Coronary artery (tissue), 2 donors: ENCODE data around the gene ANKRD33.

ENCODE experiments used
- DNase-seq: peaks from one replicate; pipeline ENCODE4 v3.0.0-alpha.2; 2017; ENCODE audit warnings: low spot score
- H3K27ac ChIP-seq, 2 donors: fragments of 200-600 bp; sonication (generic); one replicate each; pipeline ENCODE4 v1.5.1; 2016 to 2019
- H3K4me3 ChIP-seq: fragments of 200-600 bp; sonication (generic); 2 replicates; pipeline ENCODE4 v1.5.1; 2016; ENCODE audit warnings: mild to moderate bottlenecking, moderate library complexity
- TF ChIP-seq, protein P1 (sequence below): fragments of 200-600 bp; sonication (generic); IDR thresholded peaks from one replicate; pipeline ENCODE4 v1.5.1; 2019; ENCODE audit warnings: antibody characterized with exemption

ANKRD33 gene

DNA sequence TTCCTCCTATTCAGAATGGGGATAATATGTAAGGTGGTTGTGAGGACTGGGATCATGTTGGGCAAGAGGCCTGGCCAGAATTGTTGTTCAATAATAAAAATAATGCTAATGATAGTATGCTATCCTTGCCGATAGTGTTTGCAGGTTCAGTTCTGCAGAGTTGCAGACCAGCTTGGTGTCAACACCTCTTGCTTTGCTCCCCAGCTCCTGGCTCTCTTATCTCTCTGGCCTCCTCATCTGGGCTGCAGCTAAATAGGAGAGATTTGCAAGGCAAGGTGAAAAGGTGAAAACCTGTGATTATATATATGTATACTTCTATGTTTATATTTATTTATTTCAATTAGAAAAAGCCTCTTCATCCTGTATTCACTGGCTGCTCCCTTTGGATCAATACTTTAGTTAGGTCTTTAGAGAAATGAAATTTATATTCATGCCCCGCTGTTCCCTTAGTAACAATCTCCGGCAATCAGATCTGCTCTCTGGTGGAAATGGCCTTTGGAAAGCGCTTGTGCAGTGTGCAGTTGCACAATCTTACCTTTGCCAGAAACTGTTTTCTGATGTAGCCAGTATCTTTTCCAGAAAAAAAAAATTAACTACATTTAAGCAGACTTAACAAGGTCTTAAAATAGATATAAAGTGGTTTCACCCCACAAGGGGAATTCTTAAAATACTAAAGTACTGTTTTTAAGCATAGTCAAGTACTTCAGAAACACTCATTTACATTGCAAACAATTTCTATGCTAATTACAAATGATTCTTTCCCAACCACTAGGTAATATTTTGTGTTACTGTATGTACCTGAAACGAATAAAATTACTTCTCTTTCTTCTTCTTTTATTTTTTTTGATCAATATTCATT lies 44.5 kb downstream of the ANKRD33 start:
- TF ChIP-seq, protein P1, sequence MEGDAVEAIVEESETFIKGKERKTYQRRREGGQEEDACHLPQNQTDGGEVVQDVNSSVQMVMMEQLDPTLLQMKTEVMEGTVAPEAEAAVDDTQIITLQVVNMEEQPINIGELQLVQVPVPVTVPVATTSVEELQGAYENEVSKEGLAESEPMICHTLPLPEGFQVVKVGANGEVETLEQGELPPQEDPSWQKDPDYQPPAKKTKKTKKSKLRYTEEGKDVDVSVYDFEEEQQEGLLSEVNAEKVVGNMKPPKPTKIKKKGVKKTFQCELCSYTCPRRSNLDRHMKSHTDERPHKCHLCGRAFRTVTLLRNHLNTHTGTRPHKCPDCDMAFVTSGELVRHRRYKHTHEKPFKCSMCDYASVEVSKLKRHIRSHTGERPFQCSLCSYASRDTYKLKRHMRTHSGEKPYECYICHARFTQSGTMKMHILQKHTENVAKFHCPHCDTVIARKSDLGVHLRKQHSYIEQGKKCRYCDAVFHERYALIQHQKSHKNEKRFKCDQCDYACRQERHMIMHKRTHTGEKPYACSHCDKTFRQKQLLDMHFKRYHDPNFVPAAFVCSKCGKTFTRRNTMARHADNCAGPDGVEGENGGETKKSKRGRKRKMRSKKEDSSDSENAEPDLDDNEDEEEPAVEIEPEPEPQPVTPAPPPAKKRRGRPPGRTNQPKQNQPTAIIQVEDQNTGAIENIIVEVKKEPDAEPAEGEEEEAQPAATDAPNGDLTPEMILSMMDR: no peak
- DNase-seq: no peak
- Histone ChIP-seq H3K4me3 (no peak overlapping the region), H3K27ac (no peak overlapping the region)

DNA sequence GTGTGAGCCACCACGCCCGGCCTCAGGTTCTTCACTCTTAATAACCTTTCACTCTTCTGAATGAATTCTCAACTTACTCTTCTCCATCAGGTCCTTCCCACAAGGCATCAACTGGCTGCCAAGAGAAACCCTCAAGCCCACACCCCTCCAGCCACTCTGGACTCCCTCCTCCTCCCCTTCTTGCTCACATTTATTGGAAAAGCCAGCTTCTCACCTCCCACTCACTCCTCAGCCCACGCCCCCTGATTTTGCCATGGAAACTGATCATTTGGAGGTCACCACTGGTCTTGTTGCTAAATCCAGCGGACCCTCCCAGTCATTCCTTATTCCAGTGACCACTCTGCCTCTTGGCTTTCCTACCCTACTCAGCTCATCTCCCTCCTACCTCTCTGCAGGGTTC lies 46.2 kb downstream of the ANKRD33 start:
- Histone ChIP-seq H3K4me3 (no peak overlapping the region), H3K27ac (no peak overlapping the region)
- TF ChIP-seq, protein P1: no peak
- no peak for DNase-seq

DNA sequence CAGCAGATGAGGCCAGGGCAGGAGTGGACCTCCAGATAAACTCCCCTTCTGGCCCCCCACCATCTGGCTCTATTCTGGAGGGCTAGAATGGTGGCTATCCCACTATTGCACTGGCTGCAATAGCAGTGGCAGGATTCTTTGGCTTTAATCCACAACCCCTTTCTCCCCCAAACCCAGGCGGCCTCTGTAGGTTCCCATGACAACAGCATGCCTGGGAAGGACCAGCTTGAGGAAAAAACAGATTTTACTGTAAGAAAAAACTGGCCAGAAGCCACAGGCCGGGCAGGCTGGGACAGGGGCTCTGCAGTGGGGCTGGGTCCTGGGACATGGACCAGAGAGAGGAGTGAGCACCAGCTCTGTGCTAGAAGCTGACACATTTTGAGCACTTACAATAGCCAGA lies 50.0 kb downstream of the ANKRD33 start:
- DNase-seq: peak; percentile 33
- no peak overlapping the region for H3K4me3 ChIP-seq
- no peak overlapping the region for H3K27ac ChIP-seq
- TF ChIP-seq, protein P1: no peak

DNA sequence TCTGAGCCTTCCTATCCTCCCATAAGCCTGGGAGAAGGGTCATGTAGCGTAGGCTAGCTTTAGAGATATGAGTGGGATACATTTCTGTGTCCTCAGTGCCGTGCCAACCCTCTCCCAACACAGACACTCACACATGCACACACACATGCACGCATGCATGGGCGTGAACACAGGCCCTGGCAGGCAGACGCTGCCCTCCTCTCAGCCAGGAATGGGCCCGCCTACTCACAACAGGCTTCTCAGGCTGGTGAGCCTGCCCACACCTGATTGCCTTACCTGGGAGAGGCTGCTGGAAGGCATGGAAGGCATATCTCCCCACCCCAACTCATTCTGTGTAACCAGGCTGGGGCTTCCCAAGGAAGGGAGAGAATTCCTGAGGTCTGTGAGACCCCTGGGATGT lies 50.8 kb downstream of the ANKRD33 start:
- Histone ChIP-seq H3K27ac (no peak overlapping the region), H3K4me3 (no peak overlapping the region)
- DNase-seq: peak; percentile 28
- TF ChIP-seq, protein P1: no peak

DNA sequence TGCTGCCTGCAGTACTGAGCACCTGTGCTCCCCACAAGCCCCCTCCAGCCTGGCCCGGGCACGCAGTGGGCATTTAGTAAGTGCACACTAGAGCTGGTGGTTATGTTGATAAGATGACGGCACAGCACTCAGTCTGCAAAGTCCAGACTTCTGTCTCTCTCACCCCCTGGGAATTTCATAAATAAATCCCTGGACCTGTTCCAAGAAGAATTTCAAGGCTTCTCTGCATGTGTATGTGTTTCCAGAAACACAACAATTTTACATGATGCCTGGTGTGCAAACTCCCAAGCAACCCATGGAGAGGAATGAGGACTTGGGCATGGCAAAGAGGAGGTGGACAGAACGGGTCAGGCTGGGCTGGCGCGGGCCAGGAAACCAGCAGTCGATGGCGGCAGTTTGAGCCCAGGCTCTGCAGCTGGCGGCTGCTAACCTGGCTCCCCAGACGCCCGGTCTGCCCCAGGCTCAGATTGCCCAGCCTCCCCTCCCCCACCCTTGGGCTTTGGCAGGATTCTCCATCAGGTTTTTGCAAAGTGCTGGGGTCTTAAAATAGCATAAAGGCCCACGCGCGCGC lies 53.2 kb downstream of the ANKRD33 start:
- no peak overlapping the region for H3K4me3 ChIP-seq
- TF ChIP-seq, protein P1: no peak
- H3K27ac ChIP-seq: no peak overlapping the region
- peak; percentile 56 for DNase-seq
